Endometrium (tissue), 2 donors: ENCODE results near the gene COL18A1.

Source experiments
- FAIRE-seq: peaks from 2 replicates; lab custom pipeline; 2012; peaks lifted over from hg19 to GRCh38; lab: Jason Lieb, UNC
- donor health status: control.
- donor health status: control.

The COL18A1 gene

DNA sequence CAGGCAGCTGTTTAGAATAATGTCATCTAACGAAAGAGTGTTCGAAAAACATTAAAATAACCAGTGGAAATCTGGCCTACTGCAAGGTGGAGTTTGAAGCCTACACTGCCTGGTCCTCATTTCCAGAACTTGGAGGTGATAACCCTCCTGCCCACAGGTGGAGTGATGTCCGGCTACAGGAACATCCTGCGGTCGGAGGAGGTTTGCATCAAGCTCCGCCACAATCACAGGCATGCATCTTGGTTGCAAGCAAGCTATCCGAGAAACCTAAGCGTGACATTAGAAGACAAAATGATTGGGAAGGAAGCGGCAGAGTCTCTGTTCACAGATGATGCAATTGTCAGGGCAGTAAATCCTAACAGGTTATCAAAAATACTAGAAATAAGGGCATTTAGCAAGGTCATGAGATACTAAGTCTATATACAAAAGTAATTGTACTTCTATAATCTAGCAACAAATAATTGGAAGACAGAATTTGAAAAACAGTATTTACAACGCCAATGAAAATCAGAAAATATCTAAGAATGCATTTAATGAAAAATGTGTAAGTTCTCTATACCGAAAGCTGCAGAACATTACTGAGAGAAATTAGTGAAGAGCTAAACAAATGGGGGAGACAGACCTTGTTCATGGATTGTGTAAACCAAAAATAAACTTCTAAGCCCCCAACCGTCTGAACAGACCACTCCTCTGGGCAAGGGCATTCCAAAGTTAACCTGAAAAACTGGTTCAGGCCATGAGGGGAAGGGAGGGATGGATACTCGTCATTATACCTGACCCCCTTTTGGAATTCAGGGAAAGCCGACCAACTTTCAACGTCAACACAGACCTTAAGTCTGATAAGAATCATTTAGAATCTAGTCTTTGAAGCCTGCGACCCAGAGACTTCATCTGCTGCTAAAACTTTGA lies 141.9 kb downstream of the COL18A1 start:
- no peak for FAIRE-seq

GRCh38 chr21:45547545-45547900 lies 142.6 kb downstream of the COL18A1 start:
- no peak for FAIRE-seq

GRCh38 chr21:45548711-45549491 lies 143.9 kb downstream of the COL18A1 start:
- FAIRE-seq, result no peak

DNA sequence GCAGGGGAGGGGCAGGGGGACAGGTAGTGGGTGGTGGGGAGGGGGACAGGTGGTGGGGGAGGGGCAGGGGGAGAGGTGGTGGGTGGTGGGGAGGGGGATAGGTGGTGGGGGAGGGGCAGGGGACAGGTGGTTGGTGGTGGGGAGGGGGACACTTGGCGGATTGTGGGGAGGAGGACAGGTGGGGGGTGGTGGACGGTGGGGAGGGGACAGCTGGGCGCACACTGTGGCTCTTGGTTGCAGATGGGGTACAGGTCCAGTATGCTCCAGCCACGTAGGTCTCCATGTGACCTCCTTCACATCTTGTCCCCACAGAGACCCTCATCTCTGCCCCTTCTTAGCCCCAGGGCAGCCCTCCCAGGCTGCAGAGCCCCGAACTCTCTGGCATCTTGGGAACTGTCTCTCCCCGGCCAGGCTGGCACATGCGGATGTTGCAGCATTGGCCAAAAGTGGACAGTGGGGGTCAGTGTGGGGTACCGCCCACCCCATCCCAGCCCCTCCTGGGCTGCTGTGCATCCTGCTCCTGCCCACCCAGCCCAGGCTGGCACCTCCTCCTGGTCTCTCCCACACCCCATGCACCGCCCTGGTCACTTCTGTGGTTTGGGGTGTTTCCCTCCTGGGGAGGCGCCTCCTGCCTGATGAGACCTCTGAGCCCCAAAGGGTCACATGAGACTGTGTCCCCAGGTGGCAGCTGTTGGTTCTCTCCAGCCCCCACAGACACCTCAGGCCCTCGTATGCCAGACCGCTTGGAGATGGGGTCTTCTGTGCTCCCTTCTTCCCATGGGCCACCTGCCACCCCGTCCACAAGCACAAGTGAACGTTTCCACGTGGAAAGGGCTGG lies 144.9 kb downstream of the COL18A1 start:
- no peak for FAIRE-seq

DNA sequence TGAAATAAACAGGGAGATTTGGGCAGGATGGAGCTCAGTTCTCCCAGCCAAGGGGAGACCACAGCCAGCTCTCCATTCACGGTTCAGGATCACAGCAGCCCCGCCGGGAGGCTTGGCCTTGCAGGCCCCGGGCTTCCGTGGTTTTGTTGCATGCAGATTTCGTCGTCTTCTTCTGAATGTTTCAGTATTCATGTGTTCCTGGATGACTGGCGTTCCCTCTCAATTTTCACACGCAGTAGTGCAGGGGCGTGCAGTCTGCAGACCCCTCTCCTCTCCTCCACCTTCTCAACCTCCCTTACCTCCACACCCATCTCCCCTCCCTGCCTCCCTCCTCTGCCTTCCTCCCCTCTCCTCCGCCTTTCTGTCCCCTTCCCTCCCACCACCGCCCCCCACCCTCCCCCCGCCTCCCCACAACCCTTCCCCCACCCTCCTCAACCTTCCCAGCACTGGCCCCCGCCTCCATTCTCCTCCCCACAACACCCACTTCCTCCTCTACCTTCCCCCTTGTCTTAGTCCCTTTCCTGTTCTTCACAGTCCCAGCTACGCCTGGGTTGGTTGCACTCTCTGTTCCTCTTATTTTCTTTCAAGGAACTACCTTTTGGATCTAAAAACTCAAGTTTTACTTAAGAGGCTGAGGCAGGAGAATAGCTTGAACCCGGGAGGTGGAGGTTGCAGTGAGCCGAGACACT lies 145.7 kb downstream of the COL18A1 start:
- FAIRE-seq, result no peak

DNA sequence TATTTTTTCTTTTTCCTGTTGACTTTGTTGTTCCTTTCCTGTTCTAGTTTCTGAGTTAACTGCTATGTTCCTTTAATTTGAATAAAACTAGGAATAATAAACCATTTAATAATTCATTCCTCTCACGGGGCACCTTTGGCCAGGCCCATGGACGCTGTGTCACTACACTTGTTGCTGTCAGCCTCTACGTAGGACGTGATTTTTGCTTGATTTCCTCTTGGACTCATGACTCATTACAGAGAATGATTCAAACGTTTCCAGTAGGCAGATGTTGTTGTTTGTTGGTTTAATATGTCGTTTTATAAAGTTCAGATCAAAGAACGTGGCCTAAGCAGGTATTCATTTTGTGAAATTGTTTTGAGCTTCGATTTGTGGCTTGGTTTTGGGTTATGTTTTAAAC lies 146.4 kb downstream of the COL18A1 start:
- FAIRE-seq, result no peak

- FAIRE-seq, result no peak
Observed at GRCh38 chr21:45551783-45552695, 147.1 kb downstream of the COL18A1 start.

DNA sequence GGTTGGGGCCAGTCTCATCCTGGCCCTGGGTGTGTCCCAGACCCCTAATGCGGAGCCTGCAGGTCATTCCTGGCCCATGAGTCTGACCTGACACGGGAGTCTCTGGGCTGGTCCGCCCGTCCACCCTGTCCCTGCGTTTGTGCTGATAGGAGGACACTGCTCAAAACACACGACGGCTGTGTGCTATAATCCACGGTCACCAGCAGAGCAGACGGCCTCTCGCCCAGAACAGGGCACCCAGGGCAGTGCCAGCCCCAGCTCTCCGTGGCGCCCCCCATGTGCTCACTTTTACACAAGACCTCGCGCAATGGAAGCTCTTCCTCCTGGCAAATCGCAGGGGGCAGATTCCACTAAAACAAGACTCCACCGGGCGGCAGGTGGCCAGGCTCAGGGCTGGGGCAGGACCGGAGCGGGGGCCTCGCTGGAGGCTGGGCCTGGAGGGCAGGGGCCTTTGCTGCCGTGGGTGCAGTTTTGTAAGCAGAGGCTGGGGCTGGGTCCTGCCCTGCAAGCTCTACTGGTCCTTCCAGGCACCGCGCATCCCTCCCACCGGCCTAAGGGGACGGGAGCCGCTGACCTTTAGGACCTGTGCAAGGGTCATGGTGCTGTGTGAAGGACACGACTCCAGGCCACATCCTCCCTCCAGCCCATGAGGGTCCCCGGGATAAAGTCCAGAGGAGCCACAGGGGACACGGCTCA lies 147.9 kb downstream of the COL18A1 start:
- FAIRE-seq, result no peak

DNA sequence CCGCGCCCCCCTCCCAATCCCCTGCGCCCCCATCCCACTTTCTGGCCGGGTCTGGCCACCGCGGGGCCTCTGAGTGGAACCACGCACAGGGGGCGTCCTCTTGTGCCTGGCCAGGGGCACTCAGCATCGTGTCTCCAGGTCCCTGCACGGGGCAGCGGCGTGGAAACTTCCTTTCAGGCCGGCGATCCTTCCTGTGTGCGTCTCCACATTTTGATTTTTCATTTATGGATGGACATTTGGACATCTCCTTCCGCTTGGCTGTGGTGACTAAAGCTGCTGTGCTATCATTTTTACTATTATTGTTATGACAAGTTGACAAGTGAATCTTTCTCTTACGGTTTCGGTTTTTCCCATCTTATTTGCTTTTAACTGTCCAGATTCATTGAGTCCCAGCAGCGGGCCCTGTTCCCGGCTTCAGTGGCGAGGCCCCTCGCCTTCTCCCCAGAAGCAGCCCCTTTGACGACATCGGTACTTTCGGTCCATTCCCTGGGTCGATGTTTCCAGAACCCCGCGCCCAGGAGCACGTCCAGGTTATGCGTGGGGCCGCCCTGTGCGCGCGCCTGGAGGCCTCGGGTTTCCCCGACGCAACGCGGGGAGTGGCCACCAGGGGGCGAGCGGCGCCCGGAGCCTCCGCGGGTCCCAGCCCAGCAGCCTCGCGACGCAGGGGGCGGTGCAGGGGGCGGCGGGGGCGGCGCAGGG lies 149.7 kb downstream of the COL18A1 start:
- FAIRE-seq, result no peak

DNA sequence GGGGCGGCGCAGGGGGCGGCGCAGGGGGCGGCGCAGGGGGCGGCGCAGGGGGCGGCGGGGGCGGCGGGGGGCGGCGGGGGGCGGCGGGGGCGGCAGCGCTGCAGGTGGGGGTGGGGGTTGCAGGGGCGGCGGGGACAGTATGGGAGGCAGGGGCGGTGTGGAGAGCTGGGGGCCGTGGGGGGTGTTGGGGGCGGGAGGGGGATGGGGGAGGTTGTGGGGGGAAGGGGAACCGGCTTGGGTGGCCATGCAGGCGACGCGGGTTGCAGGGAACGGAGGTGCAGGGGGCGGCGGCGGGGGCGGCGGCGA lies 150.2 kb downstream of the COL18A1 start:
- FAIRE-seq, result no peak

- no peak for FAIRE-seq
Observed at GRCh38 chr21:45555557-45556301, 150.8 kb downstream of the COL18A1 start.

DNA sequence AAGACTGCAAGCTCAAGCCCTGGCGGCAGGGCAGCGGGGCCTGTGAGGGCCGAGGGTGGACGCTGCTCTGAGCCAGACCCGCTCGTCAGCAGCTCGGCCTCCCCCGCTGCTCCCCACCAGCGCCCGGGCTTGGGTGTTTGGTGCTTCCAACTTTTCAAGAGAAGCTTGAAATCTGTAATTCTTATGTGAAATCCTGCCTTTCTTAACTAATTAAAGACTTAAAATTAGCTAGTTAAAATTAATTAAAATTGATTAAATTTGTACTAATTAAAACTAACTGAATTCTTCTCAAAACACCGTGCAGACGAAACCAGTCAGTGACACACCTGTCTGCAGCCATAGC lies 151.3 kb downstream of the COL18A1 start:
- no peak for FAIRE-seq

DNA sequence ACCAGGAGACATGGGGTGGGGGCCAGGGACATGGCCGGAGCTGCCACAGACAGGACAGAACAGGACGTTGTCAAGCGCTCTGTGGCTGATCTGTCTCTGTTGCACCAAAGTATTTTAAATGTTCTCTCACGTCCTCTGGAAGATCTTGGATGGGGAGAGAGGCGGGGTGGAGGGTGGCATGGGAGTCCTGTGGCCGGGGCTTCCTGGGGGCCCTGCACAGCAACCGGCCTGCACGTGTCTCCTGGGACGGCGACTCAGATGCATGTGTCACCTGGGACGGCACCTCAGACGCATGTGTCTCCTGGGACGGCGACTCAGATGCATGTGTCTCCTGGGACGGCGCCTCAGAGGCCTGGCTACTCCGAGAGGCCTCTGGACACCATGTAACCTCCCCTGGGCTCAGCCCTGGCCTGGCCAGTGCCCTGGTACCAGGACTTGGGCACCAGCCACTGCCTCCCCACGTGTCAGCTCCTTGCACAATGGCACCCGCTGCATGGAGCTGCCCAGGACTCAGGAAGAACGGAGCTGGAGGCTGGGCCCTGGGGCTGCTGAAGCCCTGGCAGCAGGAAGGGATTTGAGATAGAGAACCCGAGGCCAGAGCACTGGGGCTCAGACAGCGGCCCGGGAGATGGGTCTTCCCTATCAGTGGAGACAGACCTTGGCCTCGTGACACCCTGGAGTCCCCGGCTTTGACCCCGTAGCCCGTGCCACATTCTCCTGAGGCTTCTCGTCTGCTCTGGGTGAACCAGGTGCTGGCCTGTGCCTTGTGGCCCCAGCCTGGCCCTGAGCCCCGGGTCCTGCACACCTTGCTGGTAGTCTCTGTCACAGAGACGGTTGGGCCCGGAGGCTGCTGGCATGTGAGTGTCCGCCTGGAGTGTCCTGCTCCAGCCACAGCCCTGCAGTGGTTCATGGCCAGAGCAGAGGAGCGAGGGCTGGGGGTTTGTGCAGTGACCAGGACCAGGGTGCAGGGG lies 152.0 kb downstream of the COL18A1 start:
- no peak for FAIRE-seq

- no peak for FAIRE-seq
Observed at GRCh38 chr21:45557616-45558043, 152.7 kb downstream of the COL18A1 start.

GRCh38 chr21:45558044-45558721 lies 153.2 kb downstream of the COL18A1 start:
- no peak for FAIRE-seq

GRCh38 chr21:45559216-45560105 lies 154.5 kb downstream of the COL18A1 start:
- FAIRE-seq, result no peak
